Measurements from ENCODE around the gene TULP1. TPM values are rescaled to one million over a fixed set of nuclear protein-coding genes. Genes with fewer than 3 reads are reported as not detected.

The TULP1 gene
- total and polyA plus RNA-seq, 2 experiments from 2014 or later = 0.39 TPM; not detected in 1

GRCh38 chr6:35475573-35475972 is 37.1 kb downstream of the TULP1 start:
- H4K20me1 ChIP-seq (ENCODE audit: insufficient read depth, poor library complexity, severe bottlenecking) = peaks cover 21% of the 10 kb centered on the region
- H3K27me3 ChIP-seq = no peaks in the 10 kb centered on the region
- H3K4me3 ChIP-seq = no peak overlapping the region
- WGBS (ENCODE audit: low lambda C conversion rate, missing lambda C conversion rate) = 94% methylated on average over 4 of the region's 4 CpGs
- peaks cover 11% of the 10 kb centered on the region for H3K4me1 ChIP-seq (ENCODE audit: insufficient read depth)
- no peak overlapping the region for H3K4me2 ChIP-seq
- no peaks in the 10 kb centered on the region for H3K9me3 ChIP-seq (ENCODE audit: low read depth)
- H3K79me2 ChIP-seq = peaks cover 3% of the 10 kb centered on the region
- no peak overlapping the region for H3K27ac ChIP-seq
- DNase-seq (ENCODE audit: low spot score) = no peak
- no peaks in the 10 kb centered on the region for H3K9me2 ChIP-seq (replicated peaks; ENCODE audit: insufficient read depth)
- no peaks in the 10 kb centered on the region for H3K36me3 ChIP-seq (replicated peaks; ENCODE audit: insufficient read depth, low read depth)
- no peak overlapping the region for H2AFZ ChIP-seq
- no peak for TF ChIP-seq EZH2phosphoT487 (IDR thresholded peaks at IDR 0.05; ENCODE audit: low read depth, severe bottlenecking, unreplicated experiment)
- TF ChIP-seq EZH2 (IDR thresholded peaks at IDR 0.05; ENCODE audit: borderline replicate concordance) = no peak
- TF ChIP-seq CTCF (IDR thresholded peaks at IDR 0.05; ENCODE audit: poor library complexity) = no peak

- H4K20me1 ChIP-seq (ENCODE audit: insufficient read depth, poor library complexity, severe bottlenecking) = peaks cover 26% of the 10 kb centered on the region
- no peak overlapping the region for H3K4me2 ChIP-seq
- no peak overlapping the region for H3K4me3 ChIP-seq
- peaks cover 16% of the 10 kb centered on the region for H3K4me1 ChIP-seq (ENCODE audit: insufficient read depth)
- no peaks in the 10 kb centered on the region for H3K9me3 ChIP-seq (ENCODE audit: low read depth)
- 92% methylated on average over 20 of the region's 20 CpGs for WGBS (ENCODE audit: low lambda C conversion rate, missing lambda C conversion rate)
- no peak for DNase-seq (ENCODE audit: low spot score)
- no peaks in the 10 kb centered on the region for H3K9me2 ChIP-seq (replicated peaks; ENCODE audit: insufficient read depth)
- H3K36me3 ChIP-seq (replicated peaks; ENCODE audit: insufficient read depth, low read depth) = no peaks in the 10 kb centered on the region
- no peak overlapping the region for H3K27ac ChIP-seq
- no peak overlapping the region for H2AFZ ChIP-seq
- peaks cover 5% of the 10 kb centered on the region for H3K79me2 ChIP-seq
- H3K27me3 ChIP-seq = no peaks in the 10 kb centered on the region
- TF ChIP-seq EZH2 (IDR thresholded peaks at IDR 0.05; ENCODE audit: borderline replicate concordance) (no peak), EZH2phosphoT487 (IDR thresholded peaks at IDR 0.05; ENCODE audit: low read depth, severe bottlenecking, unreplicated experiment) (no peak)
Measured at GRCh38 chr6:35474942-35475570, 37.6 kb downstream of the TULP1 start.

GRCh38 chr6:35474131-35474941 is 38.4 kb downstream of the TULP1 start:
- DNase-seq (ENCODE audit: low spot score) = no peak
- H3K27ac ChIP-seq = no peak overlapping the region
- WGBS (ENCODE audit: low lambda C conversion rate, missing lambda C conversion rate) = 94% methylated on average over 14 of the region's 14 CpGs

More at GRCh38 chr6:35474131-35474941, 38.4 kb downstream of the TULP1 start:
- Histone ChIP-seq H3K36me3 (replicated peaks; ENCODE audit: insufficient read depth, low read depth) (no peaks in the 10 kb centered on the region), H3K9me3 (ENCODE audit: low read depth) (no peaks in the 10 kb centered on the region), H3K79me2 (peaks cover 12% of the 10 kb centered on the region), H3K9me2 (replicated peaks; ENCODE audit: insufficient read depth) (no peaks in the 10 kb centered on the region), H3K4me1 (ENCODE audit: insufficient read depth) (peaks cover 20% of the 10 kb centered on the region), H3K4me3 (no peak overlapping the region), H3K27me3 (no peaks in the 10 kb centered on the region), H3K4me2 (no peak overlapping the region), H4K20me1 (ENCODE audit: insufficient read depth, poor library complexity, severe bottlenecking) (peaks cover 33% of the 10 kb centered on the region), H2AFZ (no peak overlapping the region)
- TF ChIP-seq EZH2 (IDR thresholded peaks at IDR 0.05; ENCODE audit: borderline replicate concordance) (no peak), EZH2phosphoT487 (IDR thresholded peaks at IDR 0.05; ENCODE audit: low read depth, severe bottlenecking, unreplicated experiment) (no peak), CTCF (IDR thresholded peaks at IDR 0.05; ENCODE audit: poor library complexity) (no peak)
